ENCODE data around the gene PDE4B.

Gene PDE4B

GRCh38 chr1:66138613-66139012, 345.9 kb downstream of the PDE4B start:
- Histone ChIP-seq H3K27ac (no peak overlapping the region), H3K27me3 (replicated peaks) (no peaks in the 10 kb centered on the region), H3K4me3 (ENCODE audit: low read depth, low read length) (no peak overlapping the region), H3K36me3 (replicated peaks) (no peaks in the 10 kb centered on the region)
- TF ChIP-seq CTCF (IDR thresholded peaks at IDR 0.05; ENCODE audit: low read depth, low read length, missing control alignments), result no peak
- no peak for DNase-seq
- in situ Hi-C loops (cut with HindIII; ENCODE audit: low pct_ligation_motif_present, low sequenced_read_pairs), result no loop called here

- Histone ChIP-seq H3K36me3 (replicated peaks) (no peaks in the 10 kb centered on the region), H3K4me3 (ENCODE audit: low read depth, low read length) (no peak overlapping the region), H3K27ac (no peak overlapping the region), H3K27me3 (replicated peaks) (no peaks in the 10 kb centered on the region)
- no peak for DNase-seq
- TF ChIP-seq CTCF (IDR thresholded peaks at IDR 0.05; ENCODE audit: low read depth, low read length, missing control alignments), result no peak
- in situ Hi-C loops (cut with HindIII; ENCODE audit: low pct_ligation_motif_present, low sequenced_read_pairs), result no loop called here
Observed at GRCh38 chr1:66140072-66140471, 347.4 kb downstream of the PDE4B start.

GRCh38 chr1:66143651-66144050, 351.0 kb downstream of the PDE4B start:
- no peak overlapping the region for H3K4me3 ChIP-seq (ENCODE audit: low read depth, low read length)
- H3K27ac ChIP-seq, result no peak overlapping the region
- in situ Hi-C loops (cut with HindIII; ENCODE audit: low pct_ligation_motif_present, low sequenced_read_pairs), result no loop called here
- no peak for TF ChIP-seq CTCF (IDR thresholded peaks at IDR 0.05; ENCODE audit: low read depth, low read length, missing control alignments)
- no peaks in the 10 kb centered on the region for H3K36me3 ChIP-seq (replicated peaks)
- H3K27me3 ChIP-seq (replicated peaks), result no peaks in the 10 kb centered on the region
- no peak for DNase-seq

GRCh38 chr1:66147226-66147835, 354.6 kb downstream of the PDE4B start:
- Histone ChIP-seq H3K4me3 (ENCODE audit: low read depth, low read length) (no peak overlapping the region), H3K27me3 (replicated peaks) (no peaks in the 10 kb centered on the region), H3K27ac (no peak overlapping the region), H3K36me3 (replicated peaks) (no peaks in the 10 kb centered on the region)
- DNase-seq, result no peak
- in situ Hi-C loops (cut with HindIII; ENCODE audit: low pct_ligation_motif_present, low sequenced_read_pairs), result no loop called here
- no peak for TF ChIP-seq CTCF (IDR thresholded peaks at IDR 0.05; ENCODE audit: low read depth, low read length, missing control alignments)

- no peaks in the 10 kb centered on the region for H3K36me3 ChIP-seq (replicated peaks)
- H3K27me3 ChIP-seq (replicated peaks), result no peaks in the 10 kb centered on the region
Observed at GRCh38 chr1:66152034-66152433, 359.3 kb downstream of the PDE4B start.

More at GRCh38 chr1:66152034-66152433, 359.3 kb downstream of the PDE4B start:
- DNase-seq, result no peak
- TF ChIP-seq CTCF (IDR thresholded peaks at IDR 0.05; ENCODE audit: low read depth, low read length, missing control alignments), result no peak
- Histone ChIP-seq H3K27ac (no peak overlapping the region), H3K4me3 (ENCODE audit: low read depth, low read length) (no peak overlapping the region)
- in situ Hi-C loops (cut with HindIII; ENCODE audit: low pct_ligation_motif_present, low sequenced_read_pairs), result no loop called here
